HL-60 (cell line): Measurements from ENCODE around the gene C10orf143.

Source experiments
- POLR2AphosphoS5 ChIP-seq: IDR thresholded peaks from 2 replicates; pipeline ENCODE4 v1.6.1; 2012; ENCODE audit warnings: low read depth
- TF ChIP-seq, protein P1 (sequence below): IDR thresholded peaks from one replicate; pipeline ENCODE4 v1.5.1; 2011; ENCODE audit warnings: low read length, control low read depth, inconsistent platforms; ENCODE audit not compliant: insufficient read depth

- TF ChIP-seq, protein P1, sequence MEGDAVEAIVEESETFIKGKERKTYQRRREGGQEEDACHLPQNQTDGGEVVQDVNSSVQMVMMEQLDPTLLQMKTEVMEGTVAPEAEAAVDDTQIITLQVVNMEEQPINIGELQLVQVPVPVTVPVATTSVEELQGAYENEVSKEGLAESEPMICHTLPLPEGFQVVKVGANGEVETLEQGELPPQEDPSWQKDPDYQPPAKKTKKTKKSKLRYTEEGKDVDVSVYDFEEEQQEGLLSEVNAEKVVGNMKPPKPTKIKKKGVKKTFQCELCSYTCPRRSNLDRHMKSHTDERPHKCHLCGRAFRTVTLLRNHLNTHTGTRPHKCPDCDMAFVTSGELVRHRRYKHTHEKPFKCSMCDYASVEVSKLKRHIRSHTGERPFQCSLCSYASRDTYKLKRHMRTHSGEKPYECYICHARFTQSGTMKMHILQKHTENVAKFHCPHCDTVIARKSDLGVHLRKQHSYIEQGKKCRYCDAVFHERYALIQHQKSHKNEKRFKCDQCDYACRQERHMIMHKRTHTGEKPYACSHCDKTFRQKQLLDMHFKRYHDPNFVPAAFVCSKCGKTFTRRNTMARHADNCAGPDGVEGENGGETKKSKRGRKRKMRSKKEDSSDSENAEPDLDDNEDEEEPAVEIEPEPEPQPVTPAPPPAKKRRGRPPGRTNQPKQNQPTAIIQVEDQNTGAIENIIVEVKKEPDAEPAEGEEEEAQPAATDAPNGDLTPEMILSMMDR: no peak
- no peak for TF ChIP-seq POLR2AphosphoS5
Observed at GRCh38 chr10:130072247-130072646, 38.4 kb downstream of the C10orf143 start.
